Measurements from ENCODE around the gene IL18RAP. TPM values are rescaled to one million over a fixed set of nuclear protein-coding genes. Genes with fewer than 3 reads are reported as not detected.

The IL18RAP gene
- total RNA-seq, 4 donors from 2014 or later: 0.22 to 3.9 (median 0.88) TPM

- Histone ChIP-seq H3K27me3 (no peaks in the 10 kb centered on the region), H3K4me1 (no peaks in the 10 kb centered on the region), H3K27ac (no peak overlapping the region), H3K36me3 (no peaks in the 10 kb centered on the region), H3K9me3 (no peaks in the 10 kb centered on the region), H3K4me3 (no peak overlapping the region)
- TF ChIP-seq, protein P1, sequence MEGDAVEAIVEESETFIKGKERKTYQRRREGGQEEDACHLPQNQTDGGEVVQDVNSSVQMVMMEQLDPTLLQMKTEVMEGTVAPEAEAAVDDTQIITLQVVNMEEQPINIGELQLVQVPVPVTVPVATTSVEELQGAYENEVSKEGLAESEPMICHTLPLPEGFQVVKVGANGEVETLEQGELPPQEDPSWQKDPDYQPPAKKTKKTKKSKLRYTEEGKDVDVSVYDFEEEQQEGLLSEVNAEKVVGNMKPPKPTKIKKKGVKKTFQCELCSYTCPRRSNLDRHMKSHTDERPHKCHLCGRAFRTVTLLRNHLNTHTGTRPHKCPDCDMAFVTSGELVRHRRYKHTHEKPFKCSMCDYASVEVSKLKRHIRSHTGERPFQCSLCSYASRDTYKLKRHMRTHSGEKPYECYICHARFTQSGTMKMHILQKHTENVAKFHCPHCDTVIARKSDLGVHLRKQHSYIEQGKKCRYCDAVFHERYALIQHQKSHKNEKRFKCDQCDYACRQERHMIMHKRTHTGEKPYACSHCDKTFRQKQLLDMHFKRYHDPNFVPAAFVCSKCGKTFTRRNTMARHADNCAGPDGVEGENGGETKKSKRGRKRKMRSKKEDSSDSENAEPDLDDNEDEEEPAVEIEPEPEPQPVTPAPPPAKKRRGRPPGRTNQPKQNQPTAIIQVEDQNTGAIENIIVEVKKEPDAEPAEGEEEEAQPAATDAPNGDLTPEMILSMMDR (IDR thresholded peaks at IDR 0.05): no peak
- no peak for TF ChIP-seq EP300 (IDR thresholded peaks at IDR 0.05)
- no peak for TF ChIP-seq POLR2A (IDR thresholded peaks at IDR 0.05)
- 84 to 93% methylated on average over 1 of the region's 1 CpG for WGBS, 2 donors
- no peak for DNase-seq (ENCODE audit: low spot score in 2 of 2)
Measured at GRCh38 chr2:102417946-102418345, 5.0 kb upstream of the IL18RAP start.

DNA sequence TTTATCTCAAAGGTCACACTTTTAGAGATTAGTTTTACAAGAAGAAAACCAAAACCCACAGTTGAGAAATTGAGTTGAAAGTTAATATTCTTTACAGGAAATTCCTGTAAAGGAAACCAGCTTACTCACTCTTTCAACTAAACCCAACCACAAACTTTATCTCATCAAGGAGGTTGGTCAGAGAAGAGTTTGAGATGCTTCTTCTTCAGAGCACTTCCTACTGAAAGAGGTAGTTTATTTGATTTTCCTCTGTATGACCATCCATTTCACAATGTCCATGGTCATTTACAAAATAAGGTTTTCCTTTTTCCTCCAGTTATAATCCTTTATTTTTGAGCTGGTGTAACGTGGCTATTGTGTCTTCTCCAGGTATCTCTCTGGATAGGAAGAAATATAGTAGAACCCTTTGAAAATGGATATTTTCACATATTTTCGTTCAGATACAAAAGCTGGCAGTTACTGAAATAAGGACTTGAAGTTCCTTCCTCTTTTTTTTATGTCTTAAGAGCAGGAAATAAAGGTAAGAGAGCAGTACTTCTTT is 4.5 kb upstream of the IL18RAP start:
- H3K4me3 ChIP-seq: no peak overlapping the region
- no peak for DNase-seq (ENCODE audit: low spot score in 2 of 2)
- no peaks in the 10 kb centered on the region for H3K4me1 ChIP-seq
- TF ChIP-seq EP300 (IDR thresholded peaks at IDR 0.05) (no peak), POLR2A (IDR thresholded peaks at IDR 0.05) (no peak)
- TF ChIP-seq, protein P1 (IDR thresholded peaks at IDR 0.05): no peak
- H3K36me3 ChIP-seq: no peaks in the 10 kb centered on the region
- H3K9me3 ChIP-seq: no peaks in the 10 kb centered on the region
- H3K27me3 ChIP-seq: no peaks in the 10 kb centered on the region
- H3K27ac ChIP-seq: no peak overlapping the region
- WGBS, 2 donors: 56 to 61% methylated on average over 2 of the region's 2 CpGs

DNA sequence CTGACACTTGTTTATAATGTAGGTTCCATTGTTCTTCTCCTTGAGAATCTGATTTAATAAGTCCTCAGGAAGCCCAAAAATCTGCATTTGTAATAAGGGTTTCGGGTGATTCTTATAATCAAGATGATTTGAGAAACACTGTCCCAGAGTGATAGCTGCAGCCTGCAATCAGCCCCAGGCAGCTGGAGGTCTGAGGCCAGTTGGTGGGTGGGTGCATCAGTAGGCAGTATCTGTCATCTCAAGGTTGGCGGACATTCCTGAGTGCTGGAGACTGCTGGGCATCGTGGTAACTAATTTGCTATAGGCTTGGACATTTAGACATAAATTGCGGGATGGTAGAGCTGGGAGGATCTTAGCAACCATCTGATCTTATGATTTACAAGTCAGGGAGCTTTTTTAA is 2.7 kb upstream of the IL18RAP start:
- H3K9me3 ChIP-seq: no peaks in the 10 kb centered on the region
- DNase-seq (ENCODE audit: low spot score in 2 of 2): no peak
- 80 to 87% methylated on average over 4 of the region's 4 CpGs for WGBS, 2 donors
- no peaks in the 10 kb centered on the region for H3K4me1 ChIP-seq
- TF ChIP-seq POLR2A (IDR thresholded peaks at IDR 0.05): no peak
- TF ChIP-seq, protein P1 (IDR thresholded peaks at IDR 0.05): no peak
- TF ChIP-seq EP300 (IDR thresholded peaks at IDR 0.05): no peak
- no peak overlapping the region for H3K4me3 ChIP-seq
- no peaks in the 10 kb centered on the region for H3K36me3 ChIP-seq
- H3K27ac ChIP-seq: no peak overlapping the region
- H3K27me3 ChIP-seq: no peaks in the 10 kb centered on the region

DNA sequence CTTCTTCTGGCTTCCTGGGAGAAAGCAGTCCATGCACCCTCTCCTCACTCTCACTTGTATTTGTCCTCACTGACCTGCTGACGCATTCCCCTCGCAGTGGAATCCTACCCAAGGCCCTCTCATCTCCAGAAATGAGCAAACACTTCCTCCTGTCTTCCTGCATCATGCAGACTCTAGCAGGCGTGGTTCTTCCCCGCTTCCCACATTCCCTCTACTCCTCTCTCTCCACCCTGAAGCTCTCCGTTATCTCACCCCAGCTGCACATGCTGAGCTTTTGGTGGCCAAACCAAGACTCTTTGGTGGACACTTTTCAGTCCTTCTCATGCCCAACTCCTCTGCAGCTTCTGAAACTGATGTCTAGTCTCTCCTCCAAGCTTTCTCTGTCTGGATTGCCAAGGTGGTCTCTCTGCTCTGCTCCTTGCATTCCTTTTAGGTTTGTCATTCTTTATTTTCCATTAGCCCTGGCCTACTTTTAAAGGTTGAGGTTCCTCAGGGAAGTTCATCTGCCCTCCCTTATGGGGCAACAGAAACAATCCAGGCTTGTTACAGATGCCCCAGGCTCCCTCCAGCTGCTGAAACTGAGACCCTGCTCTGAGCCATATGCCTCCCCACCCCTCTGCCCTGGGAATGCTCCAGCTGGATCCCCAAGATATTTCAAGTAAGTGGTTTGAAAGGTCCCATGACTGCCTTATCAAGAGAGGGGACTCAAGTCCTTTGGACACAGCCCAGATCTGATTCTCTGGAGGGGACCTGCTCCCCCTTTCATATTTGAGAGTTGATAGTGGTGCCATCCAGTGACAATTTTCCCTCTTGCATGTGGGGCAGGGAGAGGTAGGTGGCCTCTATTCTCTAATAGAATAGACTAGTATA is 835 bp upstream of the IL18RAP start:
- Histone ChIP-seq H3K9me3 (no peaks in the 10 kb centered on the region), H3K4me1 (no peaks in the 10 kb centered on the region), H3K36me3 (no peaks in the 10 kb centered on the region), H3K27me3 (no peaks in the 10 kb centered on the region), H3K4me3 (no peak overlapping the region), H3K27ac (no peak overlapping the region)
- TF ChIP-seq POLR2A (IDR thresholded peaks at IDR 0.05): no peak
- no peak for TF ChIP-seq EP300 (IDR thresholded peaks at IDR 0.05)
- TF ChIP-seq, protein P1 (IDR thresholded peaks at IDR 0.05): no peak
- DNase-seq (ENCODE audit: low spot score in 2 of 2): no peak
- 73 to 81% methylated on average over 5 of the region's 5 CpGs for WGBS, 2 donors

- Histone ChIP-seq H3K4me3 (no peak overlapping the region), H3K36me3 (no peaks in the 10 kb centered on the region), H3K27ac (no peak overlapping the region), H3K27me3 (no peaks in the 10 kb centered on the region), H3K9me3 (peaks cover 0 to 3% (median 0%) of the 10 kb centered on the region in 4 donors), H3K4me1 (no peaks in the 10 kb centered on the region)
- TF ChIP-seq EP300 (IDR thresholded peaks at IDR 0.05): no peak
- TF ChIP-seq, protein P1 (IDR thresholded peaks at IDR 0.05): no peak
- no peak for TF ChIP-seq POLR2A (IDR thresholded peaks at IDR 0.05)
- no peak for DNase-seq (ENCODE audit: low spot score in 2 of 2)
- 70 to 80% methylated on average over 2 of the region's 2 CpGs for WGBS, 2 donors
Measured at GRCh38 chr2:102423368-102423767, 408 bp downstream of the IL18RAP start.

Measured in tibial nerve (tissue), 4 donors.